K562 (cell line): ENCODE measurements around the gene ANAPC4. TPM values are rescaled to one million over a fixed set of nuclear protein-coding genes. Genes with fewer than 3 reads are reported as not detected.
A peak's percentile ranks its signal among the peaks of the same experiment; 100 is the strongest.

Experiments used
- ATAC-seq: fragments of 200-7000 bp; cut with Tn5 transposase; 3 replicates; pipeline ENCODE4 v1.9.1; 2020; ENCODE audit warnings: moderate library complexity
- BruUV-seq: library from RNA; stranded (reverse); fragments of 400-500 nt; replicated peaks from 2 replicates; lab custom pipeline; 2021; lab: Mats Ljungman, UMichigan
- CTCF ChIA-PET: fragments of 300-600 bp; formaldehyde crosslinking; extraction: SDS; loops from one replicate; lab custom pipeline; 2021; ENCODE audit warnings: low intra/inter-chr PET ratio; lab: Yijun Ruan, JAX
- POLR2A ChIA-PET: fragments of 300-600, 350-650 bp; sonication (Branson Sonifier 250); formaldehyde crosslinking; extraction: SDS; loops from one replicate; lab custom pipeline; 2021; ENCODE audit warnings: antibody characterized with exemption, inconsistent platforms; lab: Yijun Ruan, JAX
- DNase-seq, 4 experiments: peaks; one replicate each; pipeline versions ENCODE4 v3.0.0 to v3.0.0-alpha.2; 2011 to 2018; ENCODE audit warnings: low spot score in 3 of 4, mixed read lengths in 3 of 4; ENCODE audit errors: extremely low read depth in 1 of 4
- FAIRE-seq: peaks from 2 replicates; lab custom pipeline; 2011; peaks lifted over from hg19 to GRCh38; lab: Jason Lieb, UNC
- H2AFZ ChIP-seq: 2 replicates; pipeline ENCODE4 v1.6.0; 2011; ENCODE audit warnings: low read depth, low read length, control low read depth, inconsistent platforms
- H3K27ac ChIP-seq: fragments of 200-600 bp; 3 replicates; pipeline ENCODE4 v1.8.0; 2011; ENCODE audit warnings: low read depth, mild to moderate bottlenecking, control low read depth, inconsistent platforms, low read length, moderate library complexity, mixed read lengths; ENCODE audit errors: extremely low read depth
- H3K27me3 ChIP-seq, 2 experiments: fragments of 300-600 bp in 1 of 2; 2 replicates in 1 of 2; 3 replicates in 1 of 2; pipeline versions ENCODE4 v1.6.0 to v1.8.0; 2011; ENCODE audit warnings: inconsistent platforms in 2 of 2, low read length in 2 of 2, mild to moderate bottlenecking in 1 of 2, mixed read lengths in 1 of 2, moderate library complexity in 1 of 2; ENCODE audit not compliant: control insufficient read depth in 2 of 2, insufficient read depth in 2 of 2
- H3K36me3 ChIP-seq: fragments of 300-600 bp; 3 replicates; pipeline ENCODE4 v1.8.0; 2011; ENCODE audit warnings: mild to moderate bottlenecking, low read length, inconsistent platforms; ENCODE audit not compliant: control insufficient read depth, insufficient read depth
- H3K4me1 ChIP-seq, 2 experiments: fragments of 200-600 bp in 1 of 2; replicated peaks in 1 of 2; 2 replicates in 1 of 2; 3 replicates in 1 of 2; pipeline versions ENCODE4 v1.5.1 to v1.8.0; 2011; ENCODE audit warnings: inconsistent platforms in 2 of 2, low read length in 2 of 2, mild to moderate bottlenecking in 1 of 2, mixed read lengths in 1 of 2, moderate library complexity in 1 of 2; ENCODE audit not compliant: control insufficient read depth in 2 of 2, insufficient read depth in 2 of 2
- H3K4me2 ChIP-seq: 2 replicates; pipeline ENCODE4 v1.6.1; 2011; ENCODE audit warnings: low read length, control low read depth, inconsistent platforms, mixed read lengths; ENCODE audit not compliant: insufficient read depth
- H3K4me3 ChIP-seq: fragments of 200-600 bp; sonication (generic), shearing (Covaris generic); 2 replicates; pipeline ENCODE4 v1.5.1; 2016; ENCODE audit warnings: control low read depth, inconsistent platforms
- H3K79me2 ChIP-seq: fragments of 200-600 bp; 3 replicates; pipeline ENCODE4 v1.8.0; 2011; ENCODE audit warnings: low read length, inconsistent platforms; ENCODE audit not compliant: control insufficient read depth, insufficient read depth
- H3K9ac ChIP-seq, 2 experiments: 2 replicates each; pipeline versions ENCODE4 v1.6.0 to v1.6.1; 2011; ENCODE audit warnings: low read depth in 2 of 2, low read length in 2 of 2, control low read depth in 1 of 2, inconsistent platforms in 1 of 2, mild to moderate bottlenecking in 1 of 2, mixed read lengths in 1 of 2; ENCODE audit not compliant: insufficient read depth in 1 of 2
- H3K9me1 ChIP-seq: one replicate; pipeline ENCODE4 v1.6.0; 2011; ENCODE audit warnings: inconsistent platforms, mild to moderate bottlenecking, low read length, moderate library complexity; ENCODE audit not compliant: control insufficient read depth, insufficient read depth
- H3K9me3 ChIP-seq: replicated peaks from 2 replicates; pipeline ENCODE4 v1.5.1; 2011; ENCODE audit warnings: low read depth, low read length, inconsistent platforms; ENCODE audit not compliant: control insufficient read depth, insufficient read depth
- H4K20me1 ChIP-seq: replicated peaks from 2 replicates; pipeline ENCODE4 v1.6.1; 2011; ENCODE audit warnings: low read length, inconsistent platforms, mixed read lengths; ENCODE audit not compliant: control insufficient read depth, insufficient read depth
- EWSR1 ChIP-seq: fragments of 450-650 bp; IDR thresholded peaks from 2 replicates; pipeline ENCODE4 v1.6.1; 2018; ENCODE audit warnings: borderline replicate concordance, mild to moderate bottlenecking, low read depth, moderate library complexity; ENCODE audit not compliant: partially characterized antibody
- ZNF24 ChIP-seq: fragments of 450-650 bp; IDR thresholded peaks from 2 replicates; pipeline ENCODE4 v1.6.1; 2016
- WGBS: fragments of 100-300 bp; shearing (Covaris generic); methylation state at CpG from one replicate; pipeline ENCODE4 v1.1.6; 2016; ENCODE audit warnings: low coverage, mixed read lengths; ENCODE audit not compliant: insufficient coverage; ENCODE audit errors: missing lambda C conversion rate; 5-methylcytosine and 5-hydroxymethylcytosine counted together
- in situ Hi-C: fragments of 300-500 bp; cut with MboI; formaldehyde crosslinking; loops from 4 replicates; pipeline ENCODE4 v1.15.0; 2018; ENCODE audit warnings: inconsistent platforms, mixed read lengths
- intact Hi-C: fragments of 100-400 bp; cut with micrococcal nuclease; formaldehyde crosslinking; loops from 2 replicates; pipeline ENCODE4 v1.14.2; 2022
- polyA plus RNA-seq, 8 experiments: library from polyadenylated mRNA; depleted of rRNA in 4 of 8; stranded (reverse) in 5 of 8; unstranded in 3 of 8; fragments of >200 nt; fragmentation: Nextera tagmentation in 2 of 8; fragmentation: Illumina TruSeq in 1 of 8; extraction: Ambion mirVana in 2 of 8; extraction: Trizol in 1 of 8; gene quantifications; 2 replicates each; pipeline versions ENCODE4 v1.2.1 to v1.2.3, GENCODE V29; 2011 to 2014; ENCODE audit warnings: inconsistent platforms in 1 of 8, missing spikeins in 1 of 8
- total RNA-seq, 7 experiments: library from RNA; depleted of rRNA in 6 of 7; stranded (reverse); fragments of >200 nt in 6 of 7; fragmentation: Illumina TruSeq in 2 of 7; extraction: Trizol in 2 of 7; gene quantifications; 2 replicates each; pipeline versions ENCODE4 v1.2.1 to v1.2.3, GENCODE V29; 2011 to 2021; ENCODE audit warnings: low replicate concordance in 1 of 7
- TF ChIP-seq, protein P1 (sequence below): fragments of 450-650 bp; IDR thresholded peaks from 2 replicates; pipeline ENCODE4 v1.6.1; 2017; ENCODE audit warnings: mild to moderate bottlenecking, moderate library complexity
- TF ChIP-seq, protein P2 (sequence below): sonication (generic); formaldehyde crosslinking; IDR thresholded peaks from 2 replicates; pipeline ENCODE4 v1.4.0; 2020; ENCODE audit warnings: mild to moderate bottlenecking, missing genetic modification reagents

Gene ANAPC4
- total and polyA plus RNA-seq, 9 of the 15 experiments (the other 6 are each of a cell fraction or from before 2014, with no cell fraction given) = 23.9 to 47.0 (median 31.9) TPM

DNA sequence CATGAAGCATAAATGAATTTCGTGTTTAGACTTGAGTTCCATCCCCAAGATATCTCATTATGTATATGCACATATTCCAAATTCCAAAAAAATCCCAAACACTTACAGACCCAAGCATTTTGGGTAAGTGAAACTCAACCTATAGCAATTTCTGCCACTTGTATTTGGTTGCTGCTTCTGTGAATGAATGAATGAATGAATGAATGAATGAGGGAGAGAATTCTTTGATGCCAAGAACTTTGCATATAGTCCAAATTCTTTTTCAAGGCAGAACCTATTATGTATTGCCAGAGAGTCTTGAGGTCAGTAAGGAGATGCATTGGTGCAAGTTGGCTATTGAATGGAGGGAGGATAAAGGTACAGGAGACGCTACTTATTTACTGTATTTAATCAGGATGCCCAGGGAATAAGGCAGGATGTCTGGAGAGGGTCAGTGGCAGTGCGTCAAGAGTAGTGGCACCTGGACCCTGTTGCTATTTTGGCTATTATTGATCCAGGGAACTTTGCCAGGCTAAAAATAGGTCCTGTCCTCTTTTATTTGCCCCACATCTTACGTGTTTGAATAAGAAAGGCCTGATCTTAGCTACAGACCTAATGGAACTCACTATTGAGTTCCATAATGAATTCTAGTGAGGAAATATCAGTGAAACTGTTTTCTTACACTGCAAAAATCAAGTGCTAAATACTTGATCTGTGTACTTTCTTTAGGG is 33.9 kb downstream of the ANAPC4 start:
- H3K9me3 ChIP-seq = no peaks in the 10 kb centered on the region
- FAIRE-seq (no peak), DNase-seq (no peak), ATAC-seq (no peak)
- intact Hi-C loops (no loop called here), in situ Hi-C loops (no loop called here)
- 81% methylated on average over 4 of the region's 4 CpGs for WGBS
- no TSS peak for BruUV-seq
- H3K79me2 ChIP-seq = no peaks in the 10 kb centered on the region
- ChIA-PET CTCF (no interaction called here), POLR2A (no interaction called here)
- H3K4me2 ChIP-seq = no peak overlapping the region
- peaks cover 94% of the 10 kb centered on the region for H3K36me3 ChIP-seq
- TF ChIP-seq, protein P1, sequence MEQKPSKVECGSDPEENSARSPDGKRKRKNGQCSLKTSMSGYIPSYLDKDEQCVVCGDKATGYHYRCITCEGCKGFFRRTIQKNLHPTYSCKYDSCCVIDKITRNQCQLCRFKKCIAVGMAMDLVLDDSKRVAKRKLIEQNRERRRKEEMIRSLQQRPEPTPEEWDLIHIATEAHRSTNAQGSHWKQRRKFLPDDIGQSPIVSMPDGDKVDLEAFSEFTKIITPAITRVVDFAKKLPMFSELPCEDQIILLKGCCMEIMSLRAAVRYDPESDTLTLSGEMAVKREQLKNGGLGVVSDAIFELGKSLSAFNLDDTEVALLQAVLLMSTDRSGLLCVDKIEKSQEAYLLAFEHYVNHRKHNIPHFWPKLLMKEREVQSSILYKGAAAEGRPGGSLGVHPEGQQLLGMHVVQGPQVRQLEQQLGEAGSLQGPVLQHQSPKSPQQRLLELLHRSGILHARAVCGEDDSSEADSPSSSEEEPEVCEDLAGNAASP = no peak
- peak; percentile 73; the same call in 1 of the 2 replicates for TF ChIP-seq ZNF24
- no peaks in the 10 kb centered on the region for H3K9me1 ChIP-seq
- H3K4me1 ChIP-seq = no peaks in the 10 kb centered on the region
- H3K4me3 ChIP-seq = no peak overlapping the region
- no peaks in the 10 kb centered on the region for H3K27me3 ChIP-seq
- no peaks in the 10 kb centered on the region for H4K20me1 ChIP-seq
- H3K27ac ChIP-seq = no peak overlapping the region
- H2AFZ ChIP-seq = no peak overlapping the region
- H3K9ac ChIP-seq = no peak overlapping the region

- no peaks in the 10 kb centered on the region for H4K20me1 ChIP-seq
- POLR2A ChIA-PET = interaction anchor here (0.6 to 1.2 kb wide), 3 partner anchors 11 to 59 kb away, joined by 3 to 4 read pairs (median 3); no protein-coding TSS in a partner anchor
- 67% methylated on average over 3 of the region's 3 CpGs for WGBS
- TF ChIP-seq, protein P2, sequence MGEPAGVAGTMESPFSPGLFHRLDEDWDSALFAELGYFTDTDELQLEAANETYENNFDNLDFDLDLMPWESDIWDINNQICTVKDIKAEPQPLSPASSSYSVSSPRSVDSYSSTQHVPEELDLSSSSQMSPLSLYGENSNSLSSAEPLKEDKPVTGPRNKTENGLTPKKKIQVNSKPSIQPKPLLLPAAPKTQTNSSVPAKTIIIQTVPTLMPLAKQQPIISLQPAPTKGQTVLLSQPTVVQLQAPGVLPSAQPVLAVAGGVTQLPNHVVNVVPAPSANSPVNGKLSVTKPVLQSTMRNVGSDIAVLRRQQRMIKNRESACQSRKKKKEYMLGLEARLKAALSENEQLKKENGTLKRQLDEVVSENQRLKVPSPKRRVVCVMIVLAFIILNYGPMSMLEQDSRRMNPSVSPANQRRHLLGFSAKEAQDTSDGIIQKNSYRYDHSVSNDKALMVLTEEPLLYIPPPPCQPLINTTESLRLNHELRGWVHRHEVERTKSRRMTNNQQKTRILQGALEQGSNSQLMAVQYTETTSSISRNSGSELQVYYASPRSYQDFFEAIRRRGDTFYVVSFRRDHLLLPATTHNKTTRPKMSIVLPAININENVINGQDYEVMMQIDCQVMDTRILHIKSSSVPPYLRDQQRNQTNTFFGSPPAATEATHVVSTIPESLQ (CRISPR knock-in tag) = no peak
- no peak for TF ChIP-seq EWSR1
- TF ChIP-seq, all 486 proteins: peak for 0
- peak; percentile 15 for FAIRE-seq
- no peak overlapping the region for H3K9ac ChIP-seq
- H3K79me2 ChIP-seq = no peaks in the 10 kb centered on the region
- no peak overlapping the region for H3K4me3 ChIP-seq
- peaks cover 96% of the 10 kb centered on the region for H3K36me3 ChIP-seq
- no peaks in the 10 kb centered on the region for H3K4me1 ChIP-seq
- in situ Hi-C loops = no loop called here
- no peak for DNase-seq
- no peak for ATAC-seq
- intact Hi-C loops = no loop called here
- H2AFZ ChIP-seq = no peak overlapping the region
- no TSS peak for BruUV-seq
- no peaks in the 10 kb centered on the region for H3K9me3 ChIP-seq
- no peaks in the 10 kb centered on the region for H3K27me3 ChIP-seq
- H3K9me1 ChIP-seq = no peaks in the 10 kb centered on the region
- CTCF ChIA-PET = no interaction called here
- H3K27ac ChIP-seq = no peak overlapping the region
- no peak overlapping the region for H3K4me2 ChIP-seq
Observed at GRCh38 chr4:25413261-25413660, 36.2 kb downstream of the ANAPC4 start.
